Mononuclear cell (primary cell): ENCODE results near the gene KRTAP1-1. TPM values are rescaled to one million over a fixed set of nuclear protein-coding genes. Genes with fewer than 3 reads are reported as not detected.
"Not testable (repeated sequence)": the region's sequence is repeated elsewhere in the genome, so short reads cannot be mapped to it uniquely, and the experiment has no call there.

ENCODE experiments used
- H3K27me3 ChIP-seq: 2 replicates; pipeline ENCODE4 v1.6.0; 2011; ENCODE audit warnings: low read length, control low read depth; ENCODE audit not compliant: insufficient read depth
- H3K4me1 ChIP-seq: 2 replicates; pipeline ENCODE4 v1.5.1; 2011; ENCODE audit warnings: mild to moderate bottlenecking, low read length, control low read depth; ENCODE audit not compliant: insufficient read depth
- H3K4me3 ChIP-seq: 2 replicates; pipeline ENCODE4 v1.5.1; 2011; ENCODE audit warnings: mild to moderate bottlenecking, low read length, moderate library complexity
- H3K9me3 ChIP-seq: 2 replicates; pipeline ENCODE4 v1.5.1; 2011; ENCODE audit warnings: low read depth, mild to moderate bottlenecking, control low read depth, low read length
- total RNA-seq: library from RNA; depleted of rRNA; stranded (reverse); fragments of >200 nt; gene quantifications from one replicate; pipeline ENCODE4 v1.2.3, GENCODE V29; 2012

KRTAP1-1 gene
- total RNA-seq, 1 donor = not detected

DNA sequence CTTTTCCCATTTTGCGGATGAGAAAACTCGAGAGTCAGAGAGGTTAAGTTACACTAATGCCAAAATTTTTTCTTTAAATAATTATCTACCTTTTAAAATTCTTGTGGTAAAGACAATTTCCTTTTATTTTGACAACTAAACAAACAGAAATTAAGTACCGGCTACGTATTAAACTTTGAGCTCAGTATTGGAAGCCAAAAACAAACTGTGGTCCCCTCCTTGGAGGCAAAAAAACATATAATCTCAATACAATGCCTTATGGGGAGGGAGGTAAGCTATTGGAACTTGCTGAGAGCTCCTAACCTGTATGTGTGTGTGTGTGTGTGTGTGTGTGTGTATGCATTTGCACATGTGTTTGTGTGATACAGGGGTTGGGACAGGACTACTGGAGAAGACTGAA lies 22.2 kb upstream of the KRTAP1-1 start:
- peaks cover 25% of the 10 kb centered on the region for H3K27me3 ChIP-seq
- no peak overlapping the region for H3K4me3 ChIP-seq
- H3K4me1 ChIP-seq = no peaks in the 10 kb centered on the region
- no peaks in the 10 kb centered on the region for H3K9me3 ChIP-seq

- no peaks in the 10 kb centered on the region for H3K9me3 ChIP-seq
- no peak overlapping the region for H3K4me3 ChIP-seq
- no peaks in the 10 kb centered on the region for H3K4me1 ChIP-seq
- peaks cover 30% of the 10 kb centered on the region for H3K27me3 ChIP-seq
Observed at GRCh38 chr17:41061964-41062363, 20.7 kb upstream of the KRTAP1-1 start.

- no peaks in the 10 kb centered on the region for H3K4me1 ChIP-seq
- H3K4me3 ChIP-seq = no peak within 1 kb of the TSS
- peaks cover 30% of the 10 kb centered on the region for H3K27me3 ChIP-seq
- no peaks in the 10 kb centered on the region for H3K9me3 ChIP-seq
Observed at GRCh38 chr17:41060052-41060604, 18.9 kb upstream of the KRTAP1-1 start, which contains the start of gene KRTAP2-3. KRTAP2-3 (minus strand) TSS chr17:41060114; CDS start chr17:41060050, 64 bp downstream.

- H3K4me1 ChIP-seq, H3K4me3 ChIP-seq, H3K9me3 ChIP-seq: not testable (repeated sequence)
- peaks cover 30% of the 10 kb centered on the region for H3K27me3 ChIP-seq
Observed at GRCh38 chr17:41059276-41060051, 18.2 kb upstream of the KRTAP1-1 start.

- Histone ChIP-seq H3K4me1 (no peaks in the 10 kb centered on the region), H3K9me3 (no peaks in the 10 kb centered on the region), H3K4me3 (no peak overlapping the region), H3K27me3 (peaks cover 30% of the 10 kb centered on the region)
Observed at GRCh38 chr17:41058741-41059140, 17.5 kb upstream of the KRTAP1-1 start.

DNA sequence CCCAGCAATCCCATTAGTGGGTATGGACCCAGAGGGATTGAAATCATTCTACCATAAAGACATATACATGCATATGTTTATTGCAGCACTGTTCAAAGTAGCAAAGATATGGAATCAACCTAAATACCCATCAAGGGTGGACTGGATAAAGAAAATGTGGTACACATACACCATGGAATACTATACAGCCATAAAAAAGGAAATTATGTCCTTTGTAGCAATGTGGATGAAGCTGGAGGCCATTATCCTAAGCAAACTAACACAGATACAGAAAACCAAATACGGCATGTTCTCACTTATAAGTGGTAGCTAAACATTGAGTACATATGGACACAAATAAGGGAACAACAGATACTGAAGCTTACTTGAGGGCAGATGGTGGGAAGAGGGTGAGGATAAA lies 16.3 kb upstream of the KRTAP1-1 start:
- no peaks in the 10 kb centered on the region for H3K9me3 ChIP-seq
- no peak overlapping the region for H3K4me3 ChIP-seq
- peaks cover 26% of the 10 kb centered on the region for H3K27me3 ChIP-seq
- H3K4me1 ChIP-seq = no peaks in the 10 kb centered on the region

DNA sequence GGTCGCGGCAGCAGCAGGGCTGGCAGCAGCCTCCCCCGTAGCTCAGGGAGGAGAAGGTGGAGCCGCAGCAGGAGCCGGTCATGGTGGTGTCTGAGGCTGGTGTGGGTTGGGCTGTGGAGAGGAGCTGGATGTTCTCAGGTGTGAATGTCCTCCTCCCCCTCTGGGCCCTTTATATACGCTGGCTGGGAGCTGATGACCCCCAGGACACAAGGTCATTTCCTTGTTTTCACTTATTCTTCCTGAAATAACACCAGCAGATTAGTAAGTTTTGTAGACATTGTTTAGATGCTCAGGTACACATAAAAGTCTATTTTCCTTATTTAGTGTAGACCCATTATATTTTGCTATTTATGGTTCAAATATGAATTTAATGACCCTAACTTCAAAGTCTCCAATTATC lies 13.9 kb upstream of the KRTAP1-1 start, which contains the start of gene KRTAP2-2:
TSS of gene KRTAP2-2 (minus strand) at position 101 of the 400 bp plus-strand sequence. CDS start at position 82, 19 bp downstream.
- not testable (repeated sequence) for H3K27me3 ChIP-seq, H3K4me1 ChIP-seq, H3K4me3 ChIP-seq, H3K9me3 ChIP-seq

GRCh38 chr17:41054556-41054955 lies 13.3 kb upstream of the KRTAP1-1 start:
- H3K27me3 ChIP-seq, H3K4me1 ChIP-seq, H3K4me3 ChIP-seq, H3K9me3 ChIP-seq: not testable (repeated sequence)

GRCh38 chr17:41054025-41054424 lies 12.8 kb upstream of the KRTAP1-1 start:
- H3K27me3 ChIP-seq = peaks cover 8% of the 10 kb centered on the region
- no peaks in the 10 kb centered on the region for H3K4me1 ChIP-seq
- no peak overlapping the region for H3K4me3 ChIP-seq
- no peaks in the 10 kb centered on the region for H3K9me3 ChIP-seq

DNA sequence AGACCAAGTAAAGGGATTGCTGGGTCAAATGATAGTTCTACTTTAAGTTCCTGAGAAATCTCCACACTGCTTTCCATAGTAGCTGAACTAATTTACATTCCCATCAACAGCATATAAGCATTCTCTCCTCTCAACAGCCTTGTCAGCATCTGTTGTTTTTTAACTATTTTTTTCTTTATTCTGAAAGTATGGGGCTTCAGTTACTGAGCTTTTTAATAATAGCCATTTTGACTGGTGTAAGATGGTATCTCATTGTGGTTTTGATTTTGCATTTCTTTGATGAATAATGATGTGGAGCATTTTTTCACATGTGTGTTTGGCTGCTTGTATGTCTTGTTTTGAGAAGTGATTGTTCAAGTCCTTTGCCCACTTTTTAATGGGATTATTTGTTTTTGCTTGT lies 11.3 kb upstream of the KRTAP1-1 start:
- no peak overlapping the region for H3K4me3 ChIP-seq
- H3K9me3 ChIP-seq = no peaks in the 10 kb centered on the region
- H3K27me3 ChIP-seq = no peaks in the 10 kb centered on the region
- no peaks in the 10 kb centered on the region for H3K4me1 ChIP-seq

DNA sequence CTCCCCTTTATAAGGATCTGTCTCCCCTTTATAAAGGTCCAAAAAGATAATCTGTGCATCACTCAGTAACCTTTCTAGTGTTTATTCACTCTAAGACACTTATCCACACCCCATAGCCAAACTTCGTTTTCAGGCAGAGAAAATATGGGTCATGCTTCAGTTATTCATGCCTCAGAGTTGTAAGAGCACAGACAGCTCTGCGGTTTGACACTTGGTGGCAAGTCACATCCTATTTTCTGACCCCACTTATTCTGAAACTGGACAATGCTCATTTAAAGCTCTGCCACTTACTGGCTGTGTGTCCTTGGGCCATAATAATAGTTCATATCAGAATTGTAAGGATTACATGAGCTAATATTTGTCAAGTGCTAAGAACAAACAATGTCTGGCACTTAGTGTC lies 7.9 kb upstream of the KRTAP1-1 start:
- Histone ChIP-seq H3K4me3 (no peak overlapping the region), H3K27me3 (no peaks in the 10 kb centered on the region), H3K9me3 (no peaks in the 10 kb centered on the region), H3K4me1 (no peaks in the 10 kb centered on the region)

DNA sequence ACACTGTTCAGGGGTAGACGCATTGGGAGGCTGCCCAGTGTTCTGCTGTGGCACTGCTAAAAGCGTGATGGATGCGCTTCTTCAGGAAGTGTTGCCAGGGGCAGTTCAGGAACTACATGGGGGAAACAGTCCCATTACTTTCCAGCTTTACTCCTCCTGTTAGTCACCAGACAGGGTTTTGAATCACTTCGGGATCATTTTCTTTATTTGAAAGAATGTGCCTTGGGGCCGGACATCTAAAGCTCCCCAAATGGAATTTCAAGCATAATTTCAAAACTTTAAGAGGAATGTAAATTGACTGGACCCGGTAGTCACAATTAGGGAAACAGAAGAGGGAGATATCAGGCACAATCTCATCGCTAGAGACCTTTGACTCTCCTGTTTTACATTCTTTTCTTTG lies 7.2 kb upstream of the KRTAP1-1 start:
- peaks cover 5% of the 10 kb centered on the region for H3K27me3 ChIP-seq
- no peaks in the 10 kb centered on the region for H3K4me1 ChIP-seq
- H3K9me3 ChIP-seq = no peaks in the 10 kb centered on the region
- H3K4me3 ChIP-seq = no peak overlapping the region

- H3K4me3 ChIP-seq, H3K4me1 ChIP-seq, H3K9me3 ChIP-seq: not testable (repeated sequence)
- H3K27me3 ChIP-seq = peaks cover 10% of the 10 kb centered on the region
Observed at GRCh38 chr17:41046735-41047465, 5.7 kb upstream of the KRTAP1-1 start, which contains the start of gene KRTAP2-1. KRTAP2-1 (minus strand) TSS chr17:41047316; CDS start chr17:41047267, 49 bp downstream.

GRCh38 chr17:41042953-41043352 lies 1.7 kb upstream of the KRTAP1-1 start:
- Histone ChIP-seq H3K4me3 (no peak overlapping the region), H3K27me3 (peaks cover 10% of the 10 kb centered on the region), H3K4me1 (no peaks in the 10 kb centered on the region), H3K9me3 (peaks cover 6% of the 10 kb centered on the region)

DNA sequence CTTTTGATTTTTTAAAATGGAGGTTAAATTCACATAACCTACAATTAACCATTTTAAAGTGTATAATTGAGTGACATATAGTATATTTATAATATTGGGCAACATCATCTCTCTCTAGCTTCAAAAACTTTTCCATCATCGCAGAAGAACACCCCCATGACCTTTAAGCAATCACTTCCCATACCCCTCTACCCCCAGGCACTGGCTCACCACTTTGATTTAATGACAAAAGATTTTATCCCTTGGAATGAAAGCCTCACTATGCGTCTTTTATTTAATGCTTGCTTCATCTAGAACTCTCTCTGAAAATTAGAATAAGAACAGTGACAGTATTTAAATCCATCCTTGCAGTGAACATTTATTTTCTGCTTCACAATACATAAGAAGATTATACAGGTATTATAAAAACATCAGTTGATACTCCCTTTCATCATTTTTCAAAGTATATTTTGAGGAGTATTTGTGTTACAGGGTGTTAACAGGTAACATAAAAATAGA lies 3.3 kb downstream of the KRTAP1-1 start:
- Histone ChIP-seq H3K9me3 (peaks cover 5% of the 10 kb centered on the region), H3K27me3 (peaks cover 5% of the 10 kb centered on the region), H3K4me1 (no peaks in the 10 kb centered on the region), H3K4me3 (no peak overlapping the region)
